ENCODE measurements around the gene TMEM185B. TPM values are rescaled to one million over a fixed set of nuclear protein-coding genes. Genes with fewer than 3 reads are reported as not detected.
A peak's percentile ranks its signal among the peaks of the same experiment; 100 is the strongest.

TMEM185B gene
- total RNA-seq, 2 experiments from 2014 or later = 17.7 to 19.0 TPM

GRCh38 chr2:120180066-120180465 lies 43.1 kb downstream of the TMEM185B start:
- H3K36me3 ChIP-seq (ENCODE audit: insufficient read depth, low read length) = no peaks in the 10 kb centered on the region
- no peak for ATAC-seq (ENCODE audit: poor library complexity)
- H3K4me3 ChIP-seq (ENCODE audit: low read length) = no peak overlapping the region
- H3K9me3 Mint-ChIP-seq = no peaks in the 10 kb centered on the region
- peaks cover 77% of the 10 kb centered on the region for H3K4me1 Mint-ChIP-seq (ENCODE audit: low read depth)
- DNase-seq = no peak
- H3K27me3 ChIP-seq (ENCODE audit: control insufficient read depth in 1 of 2, insufficient read depth in 2 of 2, low read length in 2 of 2) = no peaks in the 10 kb centered on the region
- no peak overlapping the region for H3K4me3 Mint-ChIP-seq
- ChIA-PET POLR2A (no interaction called here), CTCF (no interaction called here)
- H3K27me3 Mint-ChIP-seq = no peaks in the 10 kb centered on the region
- no peaks in the 10 kb centered on the region for H3K9me3 ChIP-seq (ENCODE audit: control insufficient read depth in 1 of 2, insufficient read depth in 1 of 2, low read length in 2 of 2)
- no peak overlapping the region for H3K27ac ChIP-seq (ENCODE audit: low read depth in 1 of 2, low read length in 2 of 2)
- peak overlapping the region; percentile 66 for H3K27ac Mint-ChIP-seq
- intact Hi-C loops (cut with DNase I, micrococcal nuclease) = loop anchor here in 1 of 2 experiments (2.0 kb wide), 1 partner anchor 41 kb away; no protein-coding TSS in a partner anchor
- H3K36me3 Mint-ChIP-seq (ENCODE audit: low read depth) = peaks cover 3% of the 10 kb centered on the region
- peaks cover 55% of the 10 kb centered on the region for H3K4me1 ChIP-seq (ENCODE audit: insufficient read depth, low read length)
- TF ChIP-seq CTCF (IDR thresholded peaks at IDR 0.05) = no peak

GRCh38 chr2:120179396-120179795 lies 43.8 kb downstream of the TMEM185B start:
- Mint-ChIP-seq H3K4me1 (ENCODE audit: low read depth) (peaks cover 80% of the 10 kb centered on the region), H3K9me3 (no peaks in the 10 kb centered on the region), H3K27me3 (no peaks in the 10 kb centered on the region), H3K27ac (peak overlapping the region; percentile 66), H3K4me3 (no peak overlapping the region), H3K36me3 (ENCODE audit: low read depth) (peaks cover 3% of the 10 kb centered on the region)
- H3K4me3 ChIP-seq (ENCODE audit: low read length) = no peak overlapping the region
- H3K27me3 ChIP-seq (ENCODE audit: control insufficient read depth in 1 of 2, insufficient read depth in 2 of 2, low read length in 2 of 2) = no peaks in the 10 kb centered on the region
- no peaks in the 10 kb centered on the region for H3K9me3 ChIP-seq (ENCODE audit: control insufficient read depth in 1 of 2, insufficient read depth in 1 of 2, low read length in 2 of 2)
- ChIA-PET CTCF (no interaction called here), POLR2A (no interaction called here)
- H3K4me1 ChIP-seq (ENCODE audit: insufficient read depth, low read length) = peaks cover 58% of the 10 kb centered on the region
- no peak for TF ChIP-seq CTCF (IDR thresholded peaks at IDR 0.05)
- no peak for DNase-seq
- intact Hi-C loops (cut with DNase I, micrococcal nuclease) = loop anchor here (5.0 to 10.0 kb wide), 4 partner anchors 53 to 815 kb away; partner anchors contain the start of genes C2orf76 (in 1 of the 2) and DBI (in 1 of the 2)
- no peaks in the 10 kb centered on the region for H3K36me3 ChIP-seq (ENCODE audit: insufficient read depth, low read length)
- no peak overlapping the region for H3K27ac ChIP-seq (ENCODE audit: low read depth in 1 of 2, low read length in 2 of 2)
- ATAC-seq (ENCODE audit: poor library complexity) = no peak

GRCh38 chr2:120177973-120178372 lies 45.2 kb downstream of the TMEM185B start:
- ATAC-seq (ENCODE audit: poor library complexity) (no peak), DNase-seq (peak in 1 of 14 experiments; percentile 10)
- Mint-ChIP-seq H3K4me1 (ENCODE audit: low read depth) (peaks cover 72% of the 10 kb centered on the region), H3K27me3 (no peaks in the 10 kb centered on the region), H3K4me3 (peak overlapping the region; percentile 82), H3K36me3 (ENCODE audit: low read depth) (peaks cover 3% of the 10 kb centered on the region), H3K27ac (peak overlapping the region; percentile 95), H3K9me3 (no peaks in the 10 kb centered on the region)
- Histone ChIP-seq H3K27me3 (ENCODE audit: control insufficient read depth in 1 of 2, insufficient read depth in 2 of 2, low read length in 2 of 2) (no peaks in the 10 kb centered on the region), H3K4me1 (ENCODE audit: insufficient read depth, low read length) (peaks cover 58% of the 10 kb centered on the region), H3K9me3 (ENCODE audit: control insufficient read depth in 1 of 2, insufficient read depth in 1 of 2, low read length in 2 of 2) (no peaks in the 10 kb centered on the region), H3K4me3 (ENCODE audit: low read length) (peak overlapping the region; percentile 60), H3K36me3 (ENCODE audit: insufficient read depth, low read length) (no peaks in the 10 kb centered on the region), H3K27ac (ENCODE audit: low read depth in 1 of 2, low read length in 2 of 2) (peak overlapping the region; percentile 77 to 88)
- intact Hi-C loops (cut with DNase I, micrococcal nuclease) = loop anchor here (1.0 to 10.0 kb wide), 7 partner anchors 54 to 813 kb away; partner anchors contain the start of genes C2orf76 (in 1 of the 2), DBI (in 1 of the 2) and PTPN4 (in 1 of the 2)
- POLR2A ChIA-PET = interaction anchor here (0.5 to 2.7 kb wide), 3 partner anchors 69 to 761 kb away, joined by 3 to 30 read pairs (median 4); partner anchors contain the start of gene RALB
- CTCF ChIA-PET = no interaction called here
- TF ChIP-seq CTCF (IDR thresholded peaks at IDR 0.05) = no peak
